ENCODE data around the gene EYS.

The EYS gene

DNA sequence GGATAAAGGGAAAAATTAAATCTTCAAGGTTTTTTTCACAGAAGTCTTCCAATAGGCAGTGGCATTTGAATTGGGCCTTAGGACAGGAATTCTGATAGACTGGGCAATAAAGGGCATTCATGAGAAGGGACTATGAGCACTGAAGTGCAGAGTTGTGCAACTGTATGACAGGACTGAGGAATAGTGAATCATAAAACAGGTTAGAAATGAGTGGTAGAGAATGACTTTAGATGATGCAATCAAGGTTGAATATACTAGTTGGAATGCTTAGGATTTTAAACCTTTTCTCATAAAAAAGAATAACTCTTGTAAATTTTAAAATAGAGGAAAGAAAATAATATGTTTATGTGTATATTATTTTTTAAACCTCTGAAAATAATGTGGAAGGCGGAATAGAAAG is 1126.7 kb downstream of the EYS start:
- TF ChIP-seq, protein P1, sequence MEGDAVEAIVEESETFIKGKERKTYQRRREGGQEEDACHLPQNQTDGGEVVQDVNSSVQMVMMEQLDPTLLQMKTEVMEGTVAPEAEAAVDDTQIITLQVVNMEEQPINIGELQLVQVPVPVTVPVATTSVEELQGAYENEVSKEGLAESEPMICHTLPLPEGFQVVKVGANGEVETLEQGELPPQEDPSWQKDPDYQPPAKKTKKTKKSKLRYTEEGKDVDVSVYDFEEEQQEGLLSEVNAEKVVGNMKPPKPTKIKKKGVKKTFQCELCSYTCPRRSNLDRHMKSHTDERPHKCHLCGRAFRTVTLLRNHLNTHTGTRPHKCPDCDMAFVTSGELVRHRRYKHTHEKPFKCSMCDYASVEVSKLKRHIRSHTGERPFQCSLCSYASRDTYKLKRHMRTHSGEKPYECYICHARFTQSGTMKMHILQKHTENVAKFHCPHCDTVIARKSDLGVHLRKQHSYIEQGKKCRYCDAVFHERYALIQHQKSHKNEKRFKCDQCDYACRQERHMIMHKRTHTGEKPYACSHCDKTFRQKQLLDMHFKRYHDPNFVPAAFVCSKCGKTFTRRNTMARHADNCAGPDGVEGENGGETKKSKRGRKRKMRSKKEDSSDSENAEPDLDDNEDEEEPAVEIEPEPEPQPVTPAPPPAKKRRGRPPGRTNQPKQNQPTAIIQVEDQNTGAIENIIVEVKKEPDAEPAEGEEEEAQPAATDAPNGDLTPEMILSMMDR (IDR thresholded peaks at IDR 0.05; ENCODE audit: insufficient read depth, low read depth, low read length, missing control alignments), result no peak
- no peak overlapping the region for H3K4me3 ChIP-seq (ENCODE audit: low read depth, low read length)
- no peak for DNase-seq (ENCODE audit: low read depth)

- DNase-seq (ENCODE audit: low read depth), result no peak
- H3K4me3 ChIP-seq (ENCODE audit: low read depth, low read length), result no peak overlapping the region
- TF ChIP-seq, protein P1 (IDR thresholded peaks at IDR 0.05; ENCODE audit: insufficient read depth, low read depth, low read length, missing control alignments), result no peak
Measured at GRCh38 chr6:64553249-64553786, 1153.7 kb downstream of the EYS start.

- no peak for DNase-seq (ENCODE audit: low read depth)
Measured at GRCh38 chr6:64547594-64548268, 1159.3 kb downstream of the EYS start.

DNA sequence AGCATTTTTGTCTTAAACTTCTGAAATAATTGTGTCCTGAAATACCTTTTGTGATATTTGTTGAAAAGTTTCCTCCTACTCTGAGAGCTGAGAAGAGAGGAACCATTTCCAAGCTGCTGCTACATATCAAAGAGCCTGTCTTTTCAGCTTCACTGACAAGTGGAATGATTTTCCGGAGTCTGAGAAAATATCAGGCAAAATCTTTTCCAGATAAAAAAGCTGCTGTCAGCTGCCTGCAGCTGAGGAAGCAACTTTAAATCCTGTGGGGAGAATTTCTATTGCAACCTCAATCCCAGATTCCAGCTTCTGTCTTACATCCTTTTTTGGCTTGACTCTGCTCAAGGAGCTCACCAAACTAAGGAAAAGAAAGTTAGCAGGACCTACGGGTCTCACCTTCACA is 1167.1 kb downstream of the EYS start:
- TF ChIP-seq, protein P1 (IDR thresholded peaks at IDR 0.05; ENCODE audit: insufficient read depth, low read depth, low read length, missing control alignments), result no peak

More at GRCh38 chr6:64547594-64548268, 1159.3 kb downstream of the EYS start:
- H3K4me3 ChIP-seq (ENCODE audit: low read depth, low read length), result no peak overlapping the region
- TF ChIP-seq, protein P1 (IDR thresholded peaks at IDR 0.05; ENCODE audit: insufficient read depth, low read depth, low read length, missing control alignments), result no peak

GRCh38 chr6:64538722-64539121 is 1168.3 kb downstream of the EYS start:
- no peak overlapping the region for H3K4me3 ChIP-seq (ENCODE audit: low read depth, low read length)
- DNase-seq (ENCODE audit: low read depth), result no peak
- TF ChIP-seq, protein P1 (IDR thresholded peaks at IDR 0.05; ENCODE audit: insufficient read depth, low read depth, low read length, missing control alignments), result no peak

More for the DNA sequence above, 1167.1 kb downstream of the EYS start:
- no peak overlapping the region for H3K4me3 ChIP-seq (ENCODE audit: low read depth, low read length)
- no peak for DNase-seq (ENCODE audit: low read depth)

GRCh38 chr6:64527899-64528298 is 1179.1 kb downstream of the EYS start:
- H3K4me3 ChIP-seq (ENCODE audit: low read depth, low read length), result no peak overlapping the region
- DNase-seq (ENCODE audit: low read depth), result no peak
- TF ChIP-seq, protein P1 (IDR thresholded peaks at IDR 0.05; ENCODE audit: insufficient read depth, low read depth, low read length, missing control alignments), result no peak

DNA sequence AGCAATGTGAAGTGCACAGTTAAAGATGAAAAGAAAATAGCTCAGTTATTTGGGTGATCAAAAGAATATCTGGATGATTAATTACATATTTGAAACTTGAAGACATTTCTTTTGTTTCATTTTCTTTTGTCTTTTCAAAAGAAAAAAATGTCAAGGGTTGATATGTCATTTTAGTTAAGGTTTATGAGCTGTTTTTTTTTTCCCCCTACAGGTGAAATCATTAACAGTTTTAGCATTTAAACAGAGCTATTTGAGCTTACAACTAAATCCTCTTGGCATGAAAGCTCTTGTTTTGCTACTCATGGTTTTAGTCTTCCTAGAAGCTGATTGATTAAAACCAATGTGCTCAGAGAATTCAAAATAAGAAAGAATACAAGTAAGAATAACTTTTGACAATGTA is 1184.2 kb downstream of the EYS start:
- TF ChIP-seq, protein P1 (IDR thresholded peaks at IDR 0.05; ENCODE audit: insufficient read depth, low read depth, low read length, missing control alignments), result no peak
- no peak for DNase-seq (ENCODE audit: low read depth)
- H3K4me3 ChIP-seq (ENCODE audit: low read depth, low read length), result no peak overlapping the region
